ENCODE measurements around the gene SDE2.
"Not testable (repeated sequence)": the region's sequence is repeated elsewhere in the genome, so short reads cannot be mapped to it uniquely, and the experiment has no call there.

The SDE2 gene

GRCh38 chr1:225940385-225941151 lies 58.6 kb downstream of the SDE2 start:
- DNase-seq = no peak

- not testable (repeated sequence) for DNase-seq
Observed at GRCh38 chr1:225939939-225940310, 59.2 kb downstream of the SDE2 start.

- DNase-seq = not testable (repeated sequence)
Observed at GRCh38 chr1:225939097-225939938, 59.8 kb downstream of the SDE2 start.

- DNase-seq = no peak
Observed at GRCh38 chr1:225937048-225937968, 61.8 kb downstream of the SDE2 start.

GRCh38 chr1:225936523-225936922 lies 62.6 kb downstream of the SDE2 start:
- no peak for DNase-seq

GRCh38 chr1:225936086-225936485 lies 63.1 kb downstream of the SDE2 start:
- DNase-seq = not testable (repeated sequence)

GRCh38 chr1:225934711-225935110 lies 64.4 kb downstream of the SDE2 start:
- no peak for DNase-seq

GRCh38 chr1:225933072-225933471 lies 66.1 kb downstream of the SDE2 start:
- no peak for DNase-seq
